SK-N-SH treated with all-trans-retinoic acid at 6 μM for 48 hours (cell line): ENCODE results near the gene SMAD3.

ENCODE experiments used
- ISL1 ChIP-seq: fragments of 250-450 bp; sonication (Bioruptor Pico); IDR thresholded peaks from 2 replicates; pipeline ENCODE4 v2.1.2; 2022; ENCODE audit warnings: mild to moderate bottlenecking, moderate library complexity
- OSR1 ChIP-seq: fragments of 250-450 bp; sonication (Bioruptor Pico); IDR thresholded peaks from 2 replicates; pipeline ENCODE4 v1.8.0; 2022; ENCODE audit warnings: moderate library complexity, mild to moderate bottlenecking, inconsistent platforms
- SNAI2 ChIP-seq: fragments of 250-450 bp; sonication (Bioruptor Pico); IDR thresholded peaks from 2 replicates; pipeline ENCODE4 v1.5.0; 2020; ENCODE audit warnings: mild to moderate bottlenecking, moderate library complexity
- ZC3H10 ChIP-seq: fragments of 250-450 bp; sonication (Bioruptor Pico); IDR thresholded peaks from 2 replicates; pipeline ENCODE4 v1.5.1; 2021; ENCODE audit warnings: mild to moderate bottlenecking, moderate library complexity
- ZFP3 ChIP-seq: fragments of 250-450 bp; sonication (Bioruptor Pico); IDR thresholded peaks from 2 replicates; pipeline ENCODE4 v1.5.0; 2020; ENCODE audit warnings: mild to moderate bottlenecking, moderate library complexity
- ZFP30 ChIP-seq: fragments of 450-650 bp; formaldehyde crosslinking; IDR thresholded peaks from 2 replicates; pipeline ENCODE4 v1.5.0; 2022; ENCODE audit warnings: mild to moderate bottlenecking, moderate library complexity
- ZNF565 ChIP-seq: fragments of 450-650 bp; formaldehyde crosslinking; conservative IDR thresholded peaks from 2 replicates; pipeline ENCODE4 v1.5.0; 2020; ENCODE audit warnings: low read depth, mild to moderate bottlenecking, moderate library complexity
- ZNF8 ChIP-seq: fragments of 450-650 bp; formaldehyde crosslinking; IDR thresholded peaks from 2 replicates; pipeline ENCODE4 v1.5.0; 2020; ENCODE audit warnings: mild to moderate bottlenecking, moderate library complexity
- TF ChIP-seq, protein P1 (sequence below): fragments of 250-450 bp; sonication (Bioruptor Pico); IDR thresholded peaks from 2 replicates; pipeline ENCODE4 v1.8.0; 2020; ENCODE audit warnings: mild to moderate bottlenecking, moderate library complexity, borderline replicate concordance
- TF ChIP-seq, protein P2 (sequence below): fragments of 250-450 bp; sonication (Bioruptor Pico); IDR thresholded peaks from 2 replicates; pipeline ENCODE4 v1.5.1; 2021; ENCODE audit warnings: mild to moderate bottlenecking, moderate library complexity
- TF ChIP-seq, protein P3 (sequence below): fragments of 250-450 bp; sonication (Bioruptor Pico); IDR thresholded peaks from 2 replicates; pipeline ENCODE4 v1.5.1; 2020; ENCODE audit warnings: low read depth, mild to moderate bottlenecking, moderate library complexity

DNA sequence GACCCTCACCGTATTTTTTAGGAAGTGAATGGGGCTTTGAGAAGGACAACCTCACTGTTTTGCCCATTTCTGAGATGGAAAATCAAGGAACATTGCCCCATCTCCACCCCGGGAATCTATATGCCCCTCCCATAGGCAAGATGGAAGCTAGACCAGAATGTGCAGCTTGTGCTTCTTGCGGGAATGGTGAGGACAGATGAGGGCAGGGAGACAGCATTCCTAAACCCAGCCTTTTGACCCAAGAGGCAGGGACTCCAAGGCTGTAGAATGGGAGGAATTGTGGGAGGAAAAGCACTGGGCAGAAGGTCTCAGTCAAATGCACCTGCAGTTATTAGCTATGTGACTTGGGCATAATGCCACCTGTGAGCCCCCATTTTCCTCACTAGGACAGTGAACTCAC lies 66.9 kb downstream of the SMAD3 start:
- TF ChIP-seq ZNF8 (no peak), OSR1 (CRISPR knock-in tag) (no peak), SNAI2 (CRISPR knock-in tag) (no peak), ZC3H10 (CRISPR knock-in tag) (no peak), ZFP30 (CRISPR knock-in tag) (no peak), ZFP3 (no peak), ZNF565 (CRISPR knock-in tag) (no peak), ISL1 (CRISPR knock-in tag) (no peak)
- TF ChIP-seq, protein P1, sequence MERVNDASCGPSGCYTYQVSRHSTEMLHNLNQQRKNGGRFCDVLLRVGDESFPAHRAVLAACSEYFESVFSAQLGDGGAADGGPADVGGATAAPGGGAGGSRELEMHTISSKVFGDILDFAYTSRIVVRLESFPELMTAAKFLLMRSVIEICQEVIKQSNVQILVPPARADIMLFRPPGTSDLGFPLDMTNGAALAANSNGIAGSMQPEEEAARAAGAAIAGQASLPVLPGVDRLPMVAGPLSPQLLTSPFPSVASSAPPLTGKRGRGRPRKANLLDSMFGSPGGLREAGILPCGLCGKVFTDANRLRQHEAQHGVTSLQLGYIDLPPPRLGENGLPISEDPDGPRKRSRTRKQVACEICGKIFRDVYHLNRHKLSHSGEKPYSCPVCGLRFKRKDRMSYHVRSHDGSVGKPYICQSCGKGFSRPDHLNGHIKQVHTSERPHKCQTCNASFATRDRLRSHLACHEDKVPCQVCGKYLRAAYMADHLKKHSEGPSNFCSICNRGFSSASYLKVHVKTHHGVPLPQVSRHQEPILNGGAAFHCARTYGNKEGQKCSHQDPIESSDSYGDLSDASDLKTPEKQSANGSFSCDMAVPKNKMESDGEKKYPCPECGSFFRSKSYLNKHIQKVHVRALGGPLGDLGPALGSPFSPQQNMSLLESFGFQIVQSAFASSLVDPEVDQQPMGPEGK (CRISPR knock-in tag), result no peak
- TF ChIP-seq, protein P2, sequence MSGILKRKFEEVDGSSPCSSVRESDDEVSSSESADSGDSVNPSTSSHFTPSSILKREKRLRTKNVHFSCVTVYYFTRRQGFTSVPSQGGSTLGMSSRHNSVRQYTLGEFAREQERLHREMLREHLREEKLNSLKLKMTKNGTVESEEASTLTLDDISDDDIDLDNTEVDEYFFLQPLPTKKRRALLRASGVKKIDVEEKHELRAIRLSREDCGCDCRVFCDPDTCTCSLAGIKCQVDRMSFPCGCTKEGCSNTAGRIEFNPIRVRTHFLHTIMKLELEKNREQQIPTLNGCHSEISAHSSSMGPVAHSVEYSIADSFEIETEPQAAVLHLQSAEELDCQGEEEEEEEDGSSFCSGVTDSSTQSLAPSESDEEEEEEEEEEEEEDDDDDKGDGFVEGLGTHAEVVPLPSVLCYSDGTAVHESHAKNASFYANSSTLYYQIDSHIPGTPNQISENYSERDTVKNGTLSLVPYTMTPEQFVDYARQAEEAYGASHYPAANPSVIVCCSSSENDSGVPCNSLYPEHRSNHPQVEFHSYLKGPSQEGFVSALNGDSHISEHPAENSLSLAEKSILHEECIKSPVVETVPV (CRISPR knock-in tag), result no peak
- TF ChIP-seq, protein P3, sequence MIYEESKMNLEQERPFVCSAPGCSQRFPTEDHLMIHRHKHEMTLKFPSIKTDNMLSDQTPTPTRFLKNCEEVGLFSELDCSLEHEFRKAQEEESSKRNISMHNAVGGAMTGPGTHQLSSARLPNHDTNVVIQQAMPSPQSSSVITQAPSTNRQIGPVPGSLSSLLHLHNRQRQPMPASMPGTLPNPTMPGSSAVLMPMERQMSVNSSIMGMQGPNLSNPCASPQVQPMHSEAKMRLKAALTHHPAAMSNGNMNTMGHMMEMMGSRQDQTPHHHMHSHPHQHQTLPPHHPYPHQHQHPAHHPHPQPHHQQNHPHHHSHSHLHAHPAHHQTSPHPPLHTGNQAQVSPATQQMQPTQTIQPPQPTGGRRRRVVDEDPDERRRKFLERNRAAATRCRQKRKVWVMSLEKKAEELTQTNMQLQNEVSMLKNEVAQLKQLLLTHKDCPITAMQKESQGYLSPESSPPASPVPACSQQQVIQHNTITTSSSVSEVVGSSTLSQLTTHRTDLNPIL (CRISPR knock-in tag), result no peak
